NCI-H345 (cell line): ENCODE data around the gene ZNFX1.
"Not testable (repeated sequence)": the region's sequence is repeated elsewhere in the genome, so short reads cannot be mapped to it uniquely, and the experiment has no call there.

ENCODE experiments used
- DNase-seq: peaks from one replicate; lab custom pipeline; 2025; lab: John Stamatoyannopoulos, UW

Gene ZNFX1

DNA sequence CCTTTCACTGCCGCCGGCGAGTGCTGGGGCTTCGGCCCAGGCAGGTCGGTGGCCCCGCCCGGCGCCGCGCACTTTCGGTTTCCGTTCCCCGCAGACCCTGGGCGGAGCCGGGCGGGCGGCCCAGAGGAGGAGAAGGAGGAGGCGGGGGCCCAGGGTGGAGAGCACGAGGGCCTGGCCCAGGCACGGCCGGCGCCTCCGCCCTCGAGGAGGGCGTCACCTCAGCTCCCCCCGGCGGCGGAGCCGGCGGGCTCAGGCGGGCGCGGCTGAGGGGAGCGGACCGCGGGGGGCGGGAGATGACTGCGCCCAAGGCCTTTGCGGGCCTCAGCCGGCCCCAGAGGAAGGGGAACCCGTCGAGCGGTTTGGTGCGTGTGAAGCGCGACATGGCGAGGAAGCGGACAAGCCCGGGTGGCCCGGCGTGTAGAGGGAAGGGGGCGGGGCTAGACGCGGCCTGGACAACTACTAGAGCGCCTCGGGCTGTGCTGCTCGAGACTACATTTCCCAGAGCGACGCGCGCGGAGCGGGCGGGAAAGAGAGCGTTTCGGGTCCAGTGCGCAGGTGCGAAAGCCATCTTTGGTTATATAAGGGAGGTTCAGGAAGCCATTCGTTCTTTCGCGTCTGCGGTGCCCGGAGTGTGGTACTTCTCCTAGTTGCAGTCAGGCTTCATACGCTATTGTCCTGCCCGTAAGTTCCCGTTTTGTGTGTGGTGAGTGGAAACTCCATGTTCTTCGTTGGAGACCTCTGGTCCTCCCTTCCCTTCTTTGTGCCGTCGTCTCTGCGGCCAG lies at the start of gene ZNFX1:
Gene ZNFX1, minus strand, starts transcription at position 22 of the 782 bp plus-strand sequence. CDS start 2,218 bp downstream, outside the sequence.
- DNase-seq = peak; percentile 100

DNA sequence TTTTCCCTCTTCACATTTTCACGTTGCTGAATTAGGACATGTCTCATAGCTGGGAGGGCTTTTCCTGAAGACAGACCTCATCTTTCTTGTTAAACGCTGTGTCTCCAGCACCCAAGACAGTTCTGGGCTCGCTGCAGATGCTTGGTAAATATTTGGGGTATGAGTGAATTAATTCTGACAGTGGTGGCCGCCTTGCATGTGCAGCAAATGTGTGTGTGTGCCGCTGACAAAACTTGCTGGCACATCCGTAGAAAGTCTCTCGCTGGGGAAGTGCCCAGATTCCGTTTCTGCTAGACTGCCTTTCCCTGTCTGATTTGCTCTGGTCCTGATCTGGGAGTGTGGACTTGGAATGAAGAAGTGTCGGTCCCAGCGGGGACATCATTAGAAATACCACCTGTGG lies 48.2 kb upstream of the ZNFX1 start:
- no peak for DNase-seq

DNA sequence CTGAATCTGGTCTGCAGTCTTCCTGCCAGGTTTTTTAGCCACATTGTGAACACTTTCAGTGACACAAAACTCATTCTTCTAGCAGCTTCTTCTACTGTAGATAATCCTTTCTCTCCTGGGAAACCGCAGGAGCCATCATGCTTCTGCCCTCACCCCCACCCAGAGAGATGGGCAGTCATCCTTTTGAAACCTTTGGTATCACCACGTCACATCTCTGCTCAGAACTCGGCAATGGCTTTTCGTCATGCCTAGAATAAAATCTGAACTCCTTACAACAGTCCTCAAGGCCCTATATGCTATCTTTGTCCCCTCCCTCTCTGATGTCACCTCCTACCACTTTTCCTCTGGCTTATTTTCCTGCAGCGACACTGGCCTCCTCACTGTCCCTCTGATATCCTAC lies 46.4 kb upstream of the ZNFX1 start:
- no peak for DNase-seq

DNA sequence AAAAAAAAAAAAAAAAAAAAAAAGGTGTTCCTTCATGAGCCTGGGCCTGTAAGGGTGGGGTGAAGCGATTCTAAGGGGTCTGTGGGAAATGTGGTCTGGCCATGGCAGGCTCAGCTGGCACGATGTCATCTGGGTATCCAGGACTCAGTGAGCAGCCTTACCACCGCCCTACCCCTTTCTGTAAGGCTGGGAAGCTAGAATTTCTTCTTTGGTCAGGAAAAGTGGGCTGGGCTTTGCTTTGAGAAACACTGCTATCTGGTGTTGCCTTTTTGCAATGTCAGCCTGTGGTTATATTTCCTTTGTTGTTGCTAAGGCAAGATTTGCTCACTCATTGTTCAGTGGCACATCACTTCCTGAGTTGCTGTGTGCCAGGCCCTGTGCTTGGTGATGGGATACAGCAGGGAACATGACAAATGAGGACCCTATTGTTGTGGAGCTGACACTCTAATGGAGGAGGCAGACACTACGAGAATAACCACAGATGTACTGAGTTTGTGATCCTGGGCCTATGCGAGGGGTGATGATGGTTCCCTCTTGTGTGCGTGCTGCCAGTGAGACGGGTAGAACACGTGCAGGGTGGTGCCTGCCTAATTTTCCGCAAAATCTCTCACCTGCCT lies 45.9 kb upstream of the ZNFX1 start:
- peak; percentile 31 for DNase-seq

DNA sequence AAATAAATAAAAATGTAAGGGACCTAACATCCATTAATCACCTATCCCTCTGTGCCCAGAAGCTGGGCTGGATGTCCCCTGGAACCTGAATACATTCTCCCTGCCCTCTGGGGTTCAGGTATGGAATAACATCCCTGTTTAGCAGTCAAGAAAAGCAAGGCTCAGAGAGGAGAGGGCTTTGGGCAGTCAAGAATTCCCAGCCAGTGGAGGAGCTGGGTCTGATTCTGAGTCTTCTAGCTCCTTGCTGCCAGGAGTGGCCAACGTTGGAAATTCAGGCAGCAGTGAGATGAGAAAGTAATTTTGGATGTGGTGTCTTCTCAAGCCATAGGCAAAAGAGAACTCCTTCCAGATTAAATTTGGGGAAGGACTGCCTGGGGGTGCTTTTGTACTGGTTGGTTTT lies 42.6 kb upstream of the ZNFX1 start:
- DNase-seq = peak; percentile 19

DNA sequence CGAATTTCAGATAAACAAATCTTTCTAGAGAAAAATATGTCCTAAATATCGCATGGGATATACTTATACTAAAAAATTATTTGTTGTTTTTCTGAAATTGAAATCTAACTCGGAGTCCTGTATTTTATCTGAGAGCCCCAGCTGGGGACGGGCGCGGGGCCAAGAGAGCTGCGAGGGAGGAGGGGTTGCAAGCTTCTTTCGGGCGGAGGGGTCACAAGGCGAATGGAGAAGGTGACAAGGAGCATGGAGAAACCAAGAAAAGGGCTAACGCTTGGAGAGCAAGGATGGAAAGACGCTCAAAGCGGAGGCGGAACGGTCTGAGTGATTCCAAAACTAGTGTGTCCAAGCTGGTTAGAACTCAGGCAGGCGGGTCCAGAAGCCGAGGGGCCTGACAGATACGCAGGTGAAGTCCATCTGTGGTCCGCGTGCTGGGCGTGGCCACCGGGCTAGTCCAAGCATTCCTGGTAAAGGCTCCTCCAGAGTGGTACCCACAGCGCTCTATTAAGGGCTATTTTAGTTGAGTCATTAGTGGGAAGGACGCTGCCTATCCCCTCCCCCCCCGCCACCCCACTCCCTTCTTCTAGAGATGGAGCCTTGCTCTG lies 41.5 kb upstream of the ZNFX1 start:
- peak; percentile 11 for DNase-seq

DNA sequence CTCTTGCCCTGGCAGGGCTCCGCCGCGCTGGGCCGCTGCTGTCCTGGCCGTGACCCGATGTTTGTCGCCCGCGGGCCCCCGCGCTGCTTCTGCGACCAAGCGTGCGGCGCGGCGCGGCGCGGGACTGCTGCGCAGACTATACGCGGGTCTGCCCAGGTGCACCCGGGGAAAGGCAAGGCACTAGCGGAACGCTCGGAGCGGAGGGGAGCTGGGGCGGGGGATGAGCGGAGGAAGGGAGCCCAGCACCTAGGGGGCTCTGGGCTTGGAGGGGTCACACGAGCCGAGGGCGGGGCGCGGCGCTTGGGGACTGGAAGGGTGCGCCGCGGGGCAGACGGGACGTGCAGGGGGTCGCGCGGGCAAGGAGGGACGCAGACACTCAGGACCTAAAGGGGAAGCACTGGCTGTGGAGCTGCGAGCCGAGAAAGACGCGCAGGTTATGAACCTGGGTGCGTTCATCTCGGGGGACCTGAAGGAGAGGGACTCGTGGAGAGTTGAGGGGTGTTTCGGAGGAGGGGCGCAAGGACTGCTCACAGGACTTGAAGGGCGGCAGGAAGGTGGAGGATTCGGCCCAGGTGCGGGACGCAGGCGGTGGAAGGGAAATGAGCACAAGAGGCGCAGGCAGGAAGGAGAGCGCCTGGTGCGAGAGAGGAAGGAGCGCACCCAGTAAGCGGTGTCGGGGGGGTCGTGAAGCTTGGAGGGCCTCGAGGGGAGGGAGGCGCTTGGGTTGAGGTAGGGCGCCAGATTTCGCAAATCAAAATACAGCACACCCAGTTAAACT lies 40.8 kb upstream of the ZNFX1 start:
- DNase-seq = peak; percentile 19

DNA sequence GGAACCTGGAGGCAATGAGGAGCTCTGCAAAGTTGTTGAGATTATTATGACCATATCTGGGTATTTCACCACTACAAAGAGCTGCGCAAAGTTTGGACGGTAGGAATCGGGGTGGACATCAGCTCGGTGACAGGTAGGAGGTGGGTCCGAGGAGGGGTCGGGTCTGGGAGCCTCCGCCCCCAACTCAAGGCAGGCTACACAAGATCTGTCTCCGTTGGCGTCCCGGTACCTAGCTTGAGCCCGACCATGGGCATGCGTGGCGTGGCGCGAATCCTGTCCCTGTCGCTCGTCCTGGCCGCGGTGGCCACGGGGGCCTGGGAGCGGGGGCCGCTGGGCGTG lies 40.2 kb upstream of the ZNFX1 start:
- no peak for DNase-seq

DNA sequence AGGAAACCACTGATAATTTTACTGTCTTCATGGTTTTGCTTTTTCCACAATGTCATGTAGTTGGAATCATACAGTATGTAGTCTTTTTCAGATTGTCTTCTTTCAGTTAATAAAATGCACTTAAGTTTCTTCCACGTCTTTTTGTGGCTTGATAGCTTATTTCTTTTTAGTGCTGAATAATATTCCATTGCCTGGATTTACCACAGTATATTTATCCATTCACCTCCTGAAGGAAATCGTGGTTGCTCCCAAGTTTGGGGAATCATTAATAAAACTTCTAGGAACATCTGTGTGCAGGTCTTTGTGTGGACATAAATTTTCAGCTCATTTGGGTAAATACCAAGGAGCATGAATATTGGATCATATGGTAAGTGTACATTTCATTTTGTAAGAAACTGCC lies 38.8 kb upstream of the ZNFX1 start:
- no peak for DNase-seq

DNA sequence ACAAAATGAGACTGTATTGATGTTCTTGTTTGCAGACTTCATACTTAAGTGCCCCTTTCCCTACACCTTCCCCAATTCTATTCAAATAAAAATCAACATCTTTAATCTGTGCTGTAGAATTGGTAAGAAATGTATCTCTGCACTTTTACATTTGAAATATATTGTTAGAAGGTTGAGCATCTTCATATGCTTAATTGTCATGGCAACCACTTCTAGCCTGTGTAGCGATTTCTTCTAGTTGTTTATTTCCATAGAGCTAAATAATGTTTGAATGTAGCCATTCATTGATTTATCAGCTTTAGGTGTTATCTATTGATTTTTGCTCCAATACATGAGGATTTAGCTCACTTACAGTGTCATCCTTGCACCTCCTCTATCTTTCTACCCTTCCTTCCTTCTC lies 37.7 kb upstream of the ZNFX1 start:
- no peak for DNase-seq

DNA sequence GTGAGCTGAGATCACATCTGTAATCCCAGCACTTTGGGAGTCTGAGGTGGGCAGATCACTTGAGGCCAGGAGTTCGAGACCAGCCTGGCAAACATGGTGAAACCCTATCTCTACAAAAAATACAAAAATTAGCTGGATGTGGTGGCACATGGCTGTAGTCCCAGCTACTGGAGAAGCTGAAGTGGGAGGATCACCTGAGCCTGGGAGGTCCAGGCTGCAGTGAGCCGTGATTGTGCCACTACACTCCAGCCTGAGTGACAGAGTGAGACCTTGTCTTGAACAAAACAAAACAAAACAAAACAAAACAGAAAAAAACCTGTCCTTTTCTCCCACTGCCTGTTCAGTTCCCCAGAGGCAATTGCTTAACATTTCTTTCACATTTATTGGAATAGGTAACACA lies 36.2 kb upstream of the ZNFX1 start:
- not testable (repeated sequence) for DNase-seq

DNA sequence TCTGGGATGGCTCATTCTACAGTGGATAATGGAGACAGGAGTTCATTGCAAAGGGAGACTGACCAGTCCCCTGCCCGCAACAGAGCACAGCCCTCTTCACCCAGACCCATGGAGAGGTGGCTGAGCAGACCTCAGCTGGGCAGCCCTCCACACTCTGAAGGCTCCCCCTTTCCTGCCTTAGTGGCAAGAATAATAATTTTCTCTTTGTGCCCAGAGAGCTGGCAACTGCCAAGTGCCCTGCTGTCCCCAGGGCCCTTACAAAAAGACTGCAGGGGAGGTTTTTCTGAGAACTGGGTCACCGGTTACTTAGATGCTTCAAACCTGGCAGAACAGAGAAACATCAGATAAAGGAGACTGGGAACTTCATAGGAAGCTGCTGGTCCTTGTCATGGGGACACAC lies 35.4 kb upstream of the ZNFX1 start:
- no peak for DNase-seq

DNA sequence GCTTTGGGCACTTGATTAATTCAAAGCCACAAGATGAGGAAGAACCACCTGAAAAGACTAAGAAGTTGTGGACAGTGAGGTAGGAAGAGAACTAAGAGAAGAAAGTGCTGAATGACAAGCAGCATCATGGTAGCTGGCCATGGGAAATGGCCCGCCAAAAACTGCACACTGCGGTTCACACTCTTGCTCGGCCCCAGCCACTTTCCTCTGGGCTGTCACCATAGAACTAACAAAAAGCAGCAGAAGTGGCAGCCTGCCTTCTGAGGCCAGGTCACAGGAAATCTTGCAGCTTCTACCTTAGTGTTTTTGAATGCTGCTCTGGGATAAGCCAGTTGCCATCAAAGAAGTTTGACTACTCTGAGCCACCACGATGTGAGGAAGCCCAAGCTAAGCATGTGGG lies 34.8 kb upstream of the ZNFX1 start:
- no peak for DNase-seq

DNA sequence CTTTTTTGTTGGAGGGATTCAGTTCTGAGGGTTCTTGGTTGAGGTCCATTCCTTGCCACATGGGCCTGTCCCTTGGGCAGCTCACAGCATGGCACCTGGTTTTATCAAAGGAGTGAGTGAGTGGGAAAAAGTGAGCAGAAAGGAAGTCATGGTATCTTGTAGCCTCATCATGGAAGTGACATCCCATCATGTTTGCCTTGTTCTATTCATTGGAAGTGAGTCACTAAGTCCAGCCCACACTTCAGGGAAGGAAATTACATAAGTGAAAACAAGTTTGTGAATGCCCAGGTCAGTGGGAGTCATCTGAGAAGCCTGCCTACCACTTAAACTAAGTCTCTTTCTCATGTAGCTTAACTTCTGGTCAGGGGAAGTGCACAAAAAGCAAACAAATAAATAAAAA lies 32.8 kb upstream of the ZNFX1 start:
- no peak for DNase-seq

DNA sequence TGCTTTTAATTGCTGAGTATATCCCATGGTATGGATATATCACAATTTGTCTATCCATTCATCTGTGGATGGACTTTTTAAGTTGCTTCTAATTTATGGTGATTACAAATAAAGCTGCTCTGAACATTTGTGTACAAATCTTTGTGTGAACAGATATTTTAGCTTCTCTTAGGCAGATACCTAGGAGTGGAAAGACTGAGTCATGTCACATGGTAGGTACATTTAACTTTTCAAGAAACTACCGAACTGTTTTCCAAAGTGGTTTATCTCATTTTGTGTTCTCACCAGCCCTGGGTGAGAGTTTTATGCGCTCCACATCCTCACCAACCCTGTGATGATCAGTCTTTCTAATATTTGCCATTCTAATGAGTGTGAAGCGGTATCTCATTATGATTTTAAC lies 31.0 kb upstream of the ZNFX1 start:
- DNase-seq = no peak

DNA sequence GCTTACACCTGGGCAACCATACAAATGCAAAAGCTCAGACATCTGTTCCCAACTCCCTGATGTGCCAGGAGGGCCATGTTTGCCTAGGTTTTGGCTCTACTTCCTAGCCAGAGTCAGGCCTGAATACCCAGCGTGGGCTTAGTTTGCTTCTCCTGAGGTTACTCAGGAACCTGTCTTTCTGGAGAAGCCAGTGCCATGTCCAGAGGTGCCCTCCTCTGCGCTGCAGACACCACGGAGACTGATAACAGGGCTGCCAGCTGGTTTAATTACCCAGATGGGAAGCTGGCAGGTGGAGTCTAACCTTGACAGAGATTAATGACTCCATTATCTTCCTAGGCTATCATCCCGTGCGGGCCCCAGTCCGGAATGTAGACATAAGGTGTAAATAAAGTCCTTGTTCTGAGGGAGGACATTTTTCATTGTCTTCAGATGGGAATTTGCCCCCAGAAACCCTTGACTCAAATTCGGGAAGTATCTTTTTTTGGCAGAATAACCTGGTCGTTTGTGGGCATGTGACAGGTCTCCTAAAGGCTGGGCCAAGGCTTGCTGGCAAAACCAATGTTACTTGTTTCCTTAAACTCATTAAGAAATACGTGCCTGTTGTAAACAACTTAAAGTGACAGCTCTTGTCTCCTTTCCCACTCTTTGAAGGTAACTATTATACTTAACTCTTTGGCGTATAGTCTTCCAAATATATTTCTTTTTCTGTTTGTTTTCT lies 29.2 kb upstream of the ZNFX1 start:
- peak; percentile 73 for DNase-seq

DNA sequence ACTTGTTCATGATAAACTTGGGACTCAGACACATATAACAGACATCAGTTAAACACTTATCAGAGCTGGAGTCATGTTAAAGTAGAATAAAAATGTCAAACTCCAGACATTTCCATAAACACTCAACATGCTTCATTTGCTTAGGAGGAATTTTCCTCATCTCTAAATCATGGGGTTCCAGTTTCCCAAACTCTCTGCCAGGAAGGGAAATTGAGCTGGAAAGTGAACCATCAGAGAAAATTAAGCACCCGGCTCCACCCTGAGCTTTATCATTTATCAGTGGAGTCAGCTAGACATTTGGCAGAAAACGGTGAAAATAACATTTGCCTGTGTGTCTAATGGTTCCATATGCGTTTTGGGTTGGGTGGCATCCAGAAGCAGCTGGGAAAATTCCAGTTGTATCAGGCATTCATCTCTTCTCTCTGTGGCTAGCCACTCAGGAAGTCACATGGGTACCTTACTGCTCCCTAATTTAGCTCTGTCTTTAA lies 25.3 kb upstream of the ZNFX1 start:
- no peak for DNase-seq

DNA sequence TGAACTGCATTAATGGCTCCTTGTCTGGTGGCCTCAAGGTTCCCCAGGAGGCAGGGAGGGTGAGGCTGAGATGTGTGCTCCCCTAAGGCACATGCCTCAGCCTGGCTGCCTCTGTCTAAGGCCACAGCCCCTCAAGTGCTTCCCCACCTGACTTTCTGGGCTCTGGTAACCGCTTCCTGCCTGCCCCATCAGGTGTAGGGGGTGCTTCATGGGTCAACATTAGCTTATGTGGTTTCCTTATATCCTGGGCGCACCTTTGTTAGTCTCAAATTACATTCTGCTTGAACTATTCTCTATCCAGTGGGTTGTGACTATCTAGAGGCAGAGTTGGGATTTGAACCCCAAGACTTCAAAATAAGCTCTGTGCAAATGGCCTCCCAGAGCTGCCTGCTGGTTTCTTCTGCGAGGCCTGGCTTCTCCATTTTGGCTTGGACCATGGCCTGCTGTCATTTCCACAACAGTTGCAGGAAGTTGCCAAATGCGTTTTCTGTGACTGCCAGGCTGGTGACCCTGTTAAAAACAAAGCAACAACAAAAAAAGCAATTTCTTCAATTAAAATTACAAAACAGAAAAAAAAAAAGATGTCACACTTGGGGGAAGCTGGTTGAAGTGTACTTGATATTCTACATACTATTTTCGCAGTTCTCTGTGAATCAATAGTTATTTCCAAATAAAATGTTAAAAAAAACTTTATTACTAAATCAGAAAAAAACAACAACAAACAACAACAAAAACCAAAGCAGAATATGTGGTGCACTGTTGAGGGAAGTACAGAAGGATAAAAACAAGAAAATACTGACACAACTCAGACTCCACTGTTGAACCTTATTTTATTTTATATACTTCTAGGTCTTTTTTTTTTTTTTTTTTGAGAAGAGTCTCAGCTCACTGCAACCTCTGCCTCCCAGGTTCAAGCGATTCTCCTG lies 20.0 kb upstream of the ZNFX1 start:
- no peak for DNase-seq

DNA sequence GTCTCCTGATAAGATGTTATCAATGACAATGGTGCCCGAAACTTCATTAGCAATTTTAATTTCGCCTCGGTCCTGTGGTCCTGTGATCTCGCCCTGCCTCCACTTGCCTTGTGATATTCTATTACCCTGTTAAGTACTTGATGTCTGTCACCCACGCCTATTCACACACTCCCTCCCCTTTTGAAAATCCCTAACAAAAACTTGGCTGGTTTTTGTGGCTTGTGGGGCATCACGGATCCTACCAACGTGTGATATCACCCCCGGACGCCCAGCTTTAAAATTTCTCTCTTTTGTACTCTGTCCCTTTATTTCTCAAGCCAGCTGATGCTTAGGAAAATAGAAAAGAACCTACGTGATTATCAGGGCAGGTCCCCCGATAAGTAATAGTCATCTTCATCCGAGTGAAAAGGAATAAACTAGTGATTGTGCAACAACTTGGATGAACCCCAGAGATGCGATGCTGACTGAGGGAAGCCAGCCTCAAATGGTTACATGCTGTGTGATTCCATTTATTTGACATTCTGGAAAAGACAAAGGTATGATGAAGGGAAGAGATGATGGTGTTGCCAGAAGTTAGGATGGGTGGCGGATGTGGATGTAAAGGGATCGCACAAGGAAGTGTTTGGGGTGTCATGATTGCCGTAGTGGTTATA lies 16.3 kb upstream of the ZNFX1 start:
- not testable (repeated sequence) for DNase-seq

DNA sequence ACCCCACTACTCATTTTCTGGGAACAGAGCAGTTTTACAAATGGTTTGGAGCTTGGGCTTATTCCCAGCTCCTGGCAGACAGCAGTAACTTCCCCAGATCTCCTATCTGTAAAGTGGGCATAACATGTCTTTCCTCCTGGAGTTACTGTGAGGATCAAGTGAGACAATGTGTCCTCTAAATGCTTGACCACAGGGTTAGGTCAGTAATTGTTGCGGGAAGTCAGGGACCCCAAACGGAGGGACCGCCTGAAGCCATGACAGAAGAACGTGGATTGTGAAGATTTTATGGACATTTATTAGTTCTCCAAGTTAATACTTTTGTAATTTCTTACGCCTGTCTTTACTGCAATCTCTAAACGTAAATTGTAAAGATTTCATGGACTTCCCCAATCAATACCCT lies 15.3 kb upstream of the ZNFX1 start:
- DNase-seq = no peak
